Muscle of arm (tissue), 14 donors: ENCODE measurements around the gene SRSF6. TPM values are rescaled to one million over a fixed set of nuclear protein-coding genes. Genes with fewer than 3 reads are reported as not detected.
"Not testable (repeated sequence)": the region's sequence is repeated elsewhere in the genome, so short reads cannot be mapped to it uniquely, and the experiment has no call there.

Experiments
- DNase-seq: peaks from one replicate; pipeline ENCODE4 v3.0.0-alpha.2; 2013
- long read RNA-seq, 11 donors: transcript quantifications; one replicate each; lab custom pipeline, GENCODE V29; 2026
- polyA plus RNA-seq, 12 donors: library from polyadenylated mRNA; unstranded; fragments of 120-200 nt; gene quantifications; one replicate each; pipeline ENCODE4 v1.2.1, GENCODE V29; 2013; ENCODE audit not compliant: insufficient read length in 12 of 12

SRSF6 gene
- 100 to 1,000 TPM; 104 to 844 (median 167) TPM for polyA plus RNA-seq
- long read RNA-seq, donor 1, full-length matches to known transcripts = 18 of 18 reads
- long read RNA-seq, donor 1, partial matches to known transcripts = 0 of 18 reads
- long read RNA-seq, donor 1, other reads (novel, unspliced or antisense) = 0 of 18 reads
- long read RNA-seq, donor 2, full-length matches to known transcripts = 22 of 22 reads
- long read RNA-seq, donor 2, partial matches to known transcripts = 0 of 22 reads
- long read RNA-seq, donor 2, other reads (novel, unspliced or antisense) = 0 of 22 reads
- long read RNA-seq, donor 3, full-length matches to known transcripts = 8 of 8 reads
- long read RNA-seq, donor 3, partial matches to known transcripts = 0 of 8 reads
- long read RNA-seq, donor 3, other reads (novel, unspliced or antisense) = 0 of 8 reads
- long read RNA-seq, donor 4, full-length matches to known transcripts = 11 of 11 reads
- long read RNA-seq, donor 4, partial matches to known transcripts = 0 of 11 reads
- long read RNA-seq, donor 4, other reads (novel, unspliced or antisense) = 0 of 11 reads
- long read RNA-seq, donor 5, full-length matches to known transcripts = 17 of 23 reads
- long read RNA-seq, donor 5, partial matches to known transcripts = 6 of 23 reads
- long read RNA-seq, donor 5, other reads (novel, unspliced or antisense) = 0 of 23 reads
- long read RNA-seq, donor 6, full-length matches to known transcripts = 4 of 12 reads
- long read RNA-seq, donor 6, partial matches to known transcripts = 8 of 12 reads
- long read RNA-seq, donor 6, other reads (novel, unspliced or antisense) = 0 of 12 reads
- long read RNA-seq, donor 7, full-length matches to known transcripts = 14 of 14 reads
- long read RNA-seq, donor 7, partial matches to known transcripts = 0 of 14 reads
- long read RNA-seq, donor 7, other reads (novel, unspliced or antisense) = 0 of 14 reads
- long read RNA-seq, donor 8, full-length matches to known transcripts = 16 of 16 reads
- long read RNA-seq, donor 8, partial matches to known transcripts = 0 of 16 reads
- long read RNA-seq, donor 8, other reads (novel, unspliced or antisense) = 0 of 16 reads
- long read RNA-seq, donor 9, full-length matches to known transcripts = 6 of 6 reads
- long read RNA-seq, donor 9, partial matches to known transcripts = 0 of 6 reads
- long read RNA-seq, donor 9, other reads (novel, unspliced or antisense) = 0 of 6 reads
- long read RNA-seq, donor 10, full-length matches to known transcripts = 14 of 19 reads
- long read RNA-seq, donor 10, partial matches to known transcripts = 5 of 19 reads
- long read RNA-seq, donor 10, other reads (novel, unspliced or antisense) = 0 of 19 reads
- long read RNA-seq, donor 11, full-length matches to known transcripts = 27 of 32 reads
- long read RNA-seq, donor 11, partial matches to known transcripts = 0 of 32 reads
- long read RNA-seq, donor 11, other reads (novel, unspliced or antisense) = 5 of 32 reads

- DNase-seq = peak; percentile 96
These were observed at the start of gene SRSF6 for GRCh38 chr20:43457640-43458421. SRSF6 (plus strand) TSS chr20:43457896; CDS start chr20:43458034, 138 bp downstream.

- DNase-seq = no peak
These were observed 48.7 kb upstream of the SRSF6 start for GRCh38 chr20:43408848-43409576.

- DNase-seq = no peak
These were observed 48.2 kb upstream of the SRSF6 start for GRCh38 chr20:43409577-43409913.

GRCh38 chr20:43415661-43416430 is 41.9 kb upstream of the SRSF6 start:
- no peak for DNase-seq

DNA sequence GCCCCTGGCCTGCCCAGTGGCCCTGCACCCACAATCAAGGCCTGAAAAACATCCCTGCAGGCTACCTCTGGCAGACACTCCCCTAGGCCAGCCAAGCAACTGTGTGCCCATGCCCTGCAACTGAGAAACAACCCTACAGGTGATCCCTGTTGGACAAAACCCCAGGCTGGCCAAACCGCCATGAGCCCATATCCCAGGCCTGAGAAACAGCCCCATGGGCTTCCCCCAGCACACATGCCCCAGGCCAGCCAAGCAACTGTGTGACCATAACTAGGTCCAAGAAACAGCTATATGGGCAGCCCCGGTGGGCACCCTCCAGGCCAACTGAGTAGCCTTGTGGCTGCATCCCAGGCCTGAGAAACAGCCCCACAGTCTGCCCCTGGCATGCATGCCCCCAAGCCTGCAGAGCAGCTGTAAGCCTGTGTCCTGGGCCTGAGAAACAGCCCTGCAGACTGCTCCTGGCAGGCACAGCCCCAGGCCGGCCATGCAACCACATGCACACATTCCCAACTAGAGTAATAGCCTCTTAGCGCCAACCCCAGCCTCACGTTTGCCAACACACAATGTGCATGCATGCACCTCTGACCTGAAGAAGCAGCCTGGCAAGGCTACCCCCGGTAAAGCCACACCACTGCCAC is 41.0 kb upstream of the SRSF6 start:
- DNase-seq = no peak

- no peak for DNase-seq
These were observed 37.5 kb upstream of the SRSF6 start for GRCh38 chr20:43420192-43420591.

DNA sequence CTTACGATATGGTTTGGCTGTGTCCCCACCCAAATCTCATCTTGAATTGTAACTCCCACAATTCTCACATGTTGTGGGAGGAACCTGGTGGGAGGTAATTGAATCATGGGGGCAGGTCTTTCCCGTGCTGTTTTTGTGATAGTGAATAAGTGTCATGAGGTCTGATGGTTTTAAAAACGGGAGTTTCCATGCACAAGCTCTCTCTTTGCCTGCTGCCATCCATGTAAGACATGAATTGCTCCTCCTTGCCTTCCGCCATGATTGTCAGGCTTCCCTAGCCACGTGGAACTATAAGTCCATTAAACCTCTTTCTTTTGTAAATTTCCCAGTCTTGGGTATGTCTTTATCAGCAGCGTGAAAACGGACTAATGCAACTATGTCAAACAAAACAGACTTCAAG is 36.8 kb upstream of the SRSF6 start:
- DNase-seq = not testable (repeated sequence)

GRCh38 chr20:43426172-43426571 is 31.5 kb upstream of the SRSF6 start:
- DNase-seq = no peak

- no peak for DNase-seq
These were observed 27.2 kb upstream of the SRSF6 start for GRCh38 chr20:43430265-43431133.

DNA sequence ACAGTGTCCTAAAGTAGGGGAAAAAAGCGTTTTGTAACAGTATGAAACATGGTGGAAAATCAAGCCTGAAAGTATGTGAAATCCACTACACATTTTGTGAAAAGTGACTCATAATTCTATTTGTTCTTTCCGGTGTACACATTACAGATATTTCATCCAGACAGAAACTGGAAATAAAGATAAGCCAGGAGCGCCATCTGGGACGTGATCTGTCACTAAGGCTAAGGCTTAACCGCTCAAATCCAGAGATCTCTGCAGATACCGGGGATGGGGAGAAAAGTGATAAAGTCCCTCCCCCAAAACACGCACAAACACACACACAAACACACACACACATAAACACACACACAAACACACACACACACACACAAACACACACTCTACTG is 26.6 kb upstream of the SRSF6 start:
- no peak for DNase-seq

GRCh38 chr20:43432498-43432897 is 25.2 kb upstream of the SRSF6 start:
- DNase-seq = no peak

DNA sequence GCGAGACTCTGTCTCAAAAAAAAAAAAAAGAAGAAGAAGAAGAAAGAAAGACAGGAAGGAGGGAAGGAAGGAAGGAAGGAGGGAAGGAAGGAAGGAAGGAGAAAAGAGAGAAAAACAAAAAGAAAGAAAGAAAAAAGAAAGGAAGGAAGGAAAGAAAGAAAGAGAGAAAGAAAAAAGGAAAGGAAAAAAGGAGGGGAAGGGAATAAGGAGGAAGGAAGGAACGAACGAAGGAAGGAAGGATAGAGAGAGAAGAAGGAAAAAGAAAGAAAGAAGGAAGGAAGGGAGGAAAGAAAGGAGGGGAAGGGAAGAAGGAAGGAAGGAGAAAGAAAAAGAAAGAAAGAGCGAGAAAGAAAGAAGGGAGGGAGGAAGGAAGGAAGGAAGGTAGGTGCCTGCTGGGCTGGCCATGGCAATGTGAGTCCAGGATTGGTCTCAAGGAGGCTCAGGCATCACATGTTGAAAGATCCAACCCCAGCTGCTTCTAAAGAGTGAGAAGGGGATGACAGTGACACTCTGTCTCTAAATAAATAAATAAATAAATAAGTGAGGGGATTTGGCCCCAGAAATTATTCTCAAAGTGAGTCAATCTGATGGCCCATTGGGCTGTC is 24.3 kb upstream of the SRSF6 start:
- no peak for DNase-seq

GRCh38 chr20:43434565-43434964 is 23.1 kb upstream of the SRSF6 start:
- DNase-seq = no peak

GRCh38 chr20:43438578-43439316 is 18.9 kb upstream of the SRSF6 start:
- no peak for DNase-seq

GRCh38 chr20:43440531-43440930 is 17.2 kb upstream of the SRSF6 start:
- DNase-seq = no peak

GRCh38 chr20:43442282-43442880 is 15.3 kb upstream of the SRSF6 start:
- DNase-seq = no peak
